Astrocyte (in vitro differentiated cells and primary cell): Measurements from ENCODE around the gene WDR7. TPM values are rescaled to one million over a fixed set of nuclear protein-coding genes. Genes with fewer than 3 reads are reported as not detected.

Source experiments
- DNase-seq: peaks from one replicate; pipeline ENCODE4 v3.0.0-alpha.2; 2010; ENCODE audit warnings: low read depth
- FAIRE-seq: peaks from 2 replicates; lab custom pipeline; 2011; peaks lifted over from hg19 to GRCh38; lab: Jason Lieb, UNC
- H2AFZ ChIP-seq: 2 replicates; pipeline ENCODE4 v1.6.0; 2012; ENCODE audit warnings: low read depth, low read length, inconsistent platforms
- H3K27ac ChIP-seq: 2 replicates; pipeline ENCODE4 v1.5.1; 2011; ENCODE audit warnings: low read depth, low read length, inconsistent platforms
- H3K27me3 ChIP-seq: 2 replicates; pipeline ENCODE4 v1.6.0; 2011; ENCODE audit warnings: low read length, inconsistent platforms; ENCODE audit not compliant: insufficient read depth
- H3K36me3 ChIP-seq: 2 replicates; pipeline ENCODE4 v1.5.1; 2011; ENCODE audit warnings: low read length, inconsistent platforms; ENCODE audit not compliant: insufficient read depth
- H3K4me1 ChIP-seq: 2 replicates; pipeline ENCODE4 v1.5.1; 2011; ENCODE audit warnings: low read length, inconsistent platforms; ENCODE audit not compliant: insufficient read depth
- H3K4me2 ChIP-seq: 2 replicates; pipeline ENCODE4 v1.6.0; 2012; ENCODE audit warnings: low read length, inconsistent platforms
- H3K4me3 ChIP-seq: 2 replicates; pipeline ENCODE4 v1.5.1; 2011; ENCODE audit warnings: low read depth, mild to moderate bottlenecking, low read length, inconsistent platforms; ENCODE audit not compliant: insufficient read depth
- H3K79me2 ChIP-seq: 2 replicates; pipeline ENCODE4 v1.6.0; 2012; ENCODE audit warnings: mild to moderate bottlenecking, low read length, inconsistent platforms; ENCODE audit not compliant: insufficient read depth
- H3K9ac ChIP-seq: 2 replicates; pipeline ENCODE4 v1.6.0; 2012; ENCODE audit warnings: mild to moderate bottlenecking, low read length, inconsistent platforms
- H3K9me3 ChIP-seq: 2 replicates; pipeline ENCODE4 v1.5.1; 2012; ENCODE audit warnings: low read depth, mild to moderate bottlenecking, low read length, inconsistent platforms; ENCODE audit not compliant: insufficient read depth
- H4K20me1 ChIP-seq: 2 replicates; pipeline ENCODE4 v1.6.0; 2012; ENCODE audit warnings: low read length, inconsistent platforms; ENCODE audit not compliant: insufficient read depth
- H3K27ac Mint-ChIP-seq: one replicate; pipeline ENCODE4 v1.8.0; 2021; ENCODE audit warnings: mild to moderate bottlenecking, mixed read lengths; ENCODE audit not compliant: unreplicated experiment
- H3K27me3 Mint-ChIP-seq: one replicate; pipeline ENCODE4 v1.8.0; 2021; ENCODE audit warnings: low read depth, mixed read lengths; ENCODE audit not compliant: unreplicated experiment
- H3K36me3 Mint-ChIP-seq: one replicate; pipeline ENCODE4 v1.8.0; 2021; ENCODE audit warnings: low read depth, mixed read lengths; ENCODE audit not compliant: unreplicated experiment
- H3K4me1 Mint-ChIP-seq: one replicate; pipeline ENCODE4 v1.8.0; 2021; ENCODE audit warnings: low read depth, mixed read lengths; ENCODE audit not compliant: unreplicated experiment
- H3K4me3 Mint-ChIP-seq: one replicate; pipeline ENCODE4 v1.8.0; 2021; ENCODE audit warnings: mild to moderate bottlenecking, moderate library complexity, mixed read lengths; ENCODE audit not compliant: unreplicated experiment
- H3K9me3 Mint-ChIP-seq: one replicate; pipeline ENCODE4 v1.8.0; 2021; ENCODE audit warnings: mild to moderate bottlenecking, mixed read lengths; ENCODE audit not compliant: unreplicated experiment
- EZH2 ChIP-seq: IDR thresholded peaks from 2 replicates; pipeline ENCODE4 v1.6.1; 2012; ENCODE audit warnings: mild to moderate bottlenecking, low read length, inconsistent platforms; ENCODE audit not compliant: insufficient read depth
- total RNA-seq: library from RNA; stranded (reverse); gene quantifications from 2 replicates; pipeline ENCODE4 v1.2.1, GENCODE V29; 2021
- TF ChIP-seq, protein P1 (sequence below): IDR thresholded peaks from 2 replicates; pipeline ENCODE4 v1.5.1; 2011; ENCODE audit warnings: low read depth, mild to moderate bottlenecking, inconsistent platforms, low read length, moderate library complexity; ENCODE audit not compliant: insufficient read depth

Gene WDR7
- total RNA-seq, 1 donor from 2014 or later = 16.9 TPM

DNA sequence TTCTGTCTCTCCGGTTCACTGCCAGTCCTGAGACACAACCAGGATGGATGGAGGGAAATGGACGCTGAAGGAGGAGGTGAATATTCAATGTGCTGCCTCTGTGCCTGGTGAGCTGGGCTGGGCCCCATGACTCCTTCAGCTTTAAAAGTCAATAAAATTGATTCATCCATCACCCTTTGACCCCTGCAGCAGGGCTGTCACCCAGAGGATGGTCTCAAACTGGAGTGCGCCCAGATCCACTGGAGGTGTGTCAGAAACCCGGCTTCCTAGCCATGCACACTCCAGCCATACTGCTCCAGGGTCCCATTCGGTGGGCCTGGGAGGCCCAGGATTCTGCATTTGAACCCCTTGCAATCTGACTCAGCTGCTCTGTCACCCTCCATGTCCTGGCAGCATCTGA is 401.6 kb downstream of the WDR7 start:
- H4K20me1 ChIP-seq = no peaks in the 10 kb centered on the region
- H3K27me3 Mint-ChIP-seq = peaks cover 12% of the 10 kb centered on the region
- H3K36me3 ChIP-seq = no peaks in the 10 kb centered on the region
- no peaks in the 10 kb centered on the region for H3K4me1 ChIP-seq
- H3K27ac ChIP-seq = no peak overlapping the region
- FAIRE-seq = no peak
- H3K4me3 Mint-ChIP-seq = no peak overlapping the region
- H3K36me3 Mint-ChIP-seq = no peaks in the 10 kb centered on the region
- no peak overlapping the region for H2AFZ ChIP-seq
- peaks cover 2% of the 10 kb centered on the region for H3K9me3 ChIP-seq
- H3K9me3 Mint-ChIP-seq = peaks cover 2% of the 10 kb centered on the region
- DNase-seq = no peak
- TF ChIP-seq, protein P1, sequence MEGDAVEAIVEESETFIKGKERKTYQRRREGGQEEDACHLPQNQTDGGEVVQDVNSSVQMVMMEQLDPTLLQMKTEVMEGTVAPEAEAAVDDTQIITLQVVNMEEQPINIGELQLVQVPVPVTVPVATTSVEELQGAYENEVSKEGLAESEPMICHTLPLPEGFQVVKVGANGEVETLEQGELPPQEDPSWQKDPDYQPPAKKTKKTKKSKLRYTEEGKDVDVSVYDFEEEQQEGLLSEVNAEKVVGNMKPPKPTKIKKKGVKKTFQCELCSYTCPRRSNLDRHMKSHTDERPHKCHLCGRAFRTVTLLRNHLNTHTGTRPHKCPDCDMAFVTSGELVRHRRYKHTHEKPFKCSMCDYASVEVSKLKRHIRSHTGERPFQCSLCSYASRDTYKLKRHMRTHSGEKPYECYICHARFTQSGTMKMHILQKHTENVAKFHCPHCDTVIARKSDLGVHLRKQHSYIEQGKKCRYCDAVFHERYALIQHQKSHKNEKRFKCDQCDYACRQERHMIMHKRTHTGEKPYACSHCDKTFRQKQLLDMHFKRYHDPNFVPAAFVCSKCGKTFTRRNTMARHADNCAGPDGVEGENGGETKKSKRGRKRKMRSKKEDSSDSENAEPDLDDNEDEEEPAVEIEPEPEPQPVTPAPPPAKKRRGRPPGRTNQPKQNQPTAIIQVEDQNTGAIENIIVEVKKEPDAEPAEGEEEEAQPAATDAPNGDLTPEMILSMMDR = no peak
- TF ChIP-seq EZH2 = no peak
- H3K4me2 ChIP-seq = no peak overlapping the region
- no peak overlapping the region for H3K4me3 ChIP-seq
- H3K27me3 ChIP-seq = no peaks in the 10 kb centered on the region
- H3K27ac Mint-ChIP-seq = no peak overlapping the region
- no peaks in the 10 kb centered on the region for H3K79me2 ChIP-seq
- H3K9ac ChIP-seq = no peak overlapping the region
- H3K4me1 Mint-ChIP-seq = peaks cover 2% of the 10 kb centered on the region

- Histone ChIP-seq H3K27me3 (no peaks in the 10 kb centered on the region), H3K4me1 (no peaks in the 10 kb centered on the region), H3K9ac (no peak overlapping the region), H2AFZ (no peak overlapping the region), H3K4me2 (no peak overlapping the region), H3K4me3 (no peak overlapping the region), H3K27ac (no peak overlapping the region), H3K79me2 (no peaks in the 10 kb centered on the region), H4K20me1 (no peaks in the 10 kb centered on the region), H3K9me3 (peaks cover 2% of the 10 kb centered on the region), H3K36me3 (no peaks in the 10 kb centered on the region)
- FAIRE-seq = no peak
- Mint-ChIP-seq H3K27ac (no peak overlapping the region), H3K4me1 (peaks cover 2% of the 10 kb centered on the region), H3K36me3 (no peaks in the 10 kb centered on the region), H3K9me3 (no peaks in the 10 kb centered on the region), H3K27me3 (peaks cover 25% of the 10 kb centered on the region), H3K4me3 (no peak overlapping the region)
- DNase-seq = no peak
- no peak for TF ChIP-seq EZH2
- TF ChIP-seq, protein P1 = no peak
These were observed 403.7 kb downstream of the WDR7 start for GRCh38 chr18:57054891-57055290.

DNA sequence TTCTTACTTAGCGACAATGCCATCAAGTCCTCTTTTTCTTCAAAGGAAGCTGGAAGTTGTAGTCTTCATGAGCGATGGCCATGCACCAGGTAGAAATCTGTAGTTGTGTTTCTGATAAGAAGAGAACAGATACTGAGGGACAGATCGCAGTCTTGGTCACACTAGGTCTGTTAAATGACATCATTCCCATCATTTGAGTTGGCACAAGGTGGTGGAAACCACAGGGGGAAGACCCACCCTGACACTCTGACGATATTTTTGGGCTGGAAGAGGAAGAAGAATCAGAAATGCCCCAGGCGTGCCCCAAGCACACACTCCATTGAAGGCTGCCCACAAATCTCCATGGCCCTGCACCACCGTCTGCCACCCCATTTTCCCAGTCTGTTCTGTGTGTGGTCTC is 406.7 kb downstream of the WDR7 start:
- no peak overlapping the region for H3K4me3 Mint-ChIP-seq
- no peak for DNase-seq
- Histone ChIP-seq H3K79me2 (no peaks in the 10 kb centered on the region), H3K27ac (no peak overlapping the region), H2AFZ (no peak overlapping the region), H4K20me1 (no peaks in the 10 kb centered on the region), H3K4me2 (no peak overlapping the region), H3K27me3 (peaks cover 4% of the 10 kb centered on the region), H3K36me3 (no peaks in the 10 kb centered on the region), H3K4me1 (no peaks in the 10 kb centered on the region), H3K9me3 (peaks cover 2% of the 10 kb centered on the region), H3K4me3 (no peak overlapping the region), H3K9ac (no peak overlapping the region)
- no peak overlapping the region for H3K27ac Mint-ChIP-seq
- TF ChIP-seq EZH2 = no peak
- TF ChIP-seq, protein P1 = no peak
- peaks cover 2% of the 10 kb centered on the region for H3K4me1 Mint-ChIP-seq
- peaks cover 34% of the 10 kb centered on the region for H3K27me3 Mint-ChIP-seq
- H3K9me3 Mint-ChIP-seq = no peaks in the 10 kb centered on the region
- no peak for FAIRE-seq
- H3K36me3 Mint-ChIP-seq = no peaks in the 10 kb centered on the region
